RWPE2 (cell line): ENCODE results near the gene AKR1A1.
"Not testable (repeated sequence)": the region's sequence is repeated elsewhere in the genome, so short reads cannot be mapped to it uniquely, and the experiment has no call there.

ENCODE experiments used
- ATAC-seq: fragments of 200-7000 bp; cut with Tn5 transposase; 3 replicates; pipeline ENCODE4 v1.9.1; 2021; ENCODE audit warnings: low read depth
- DNase-seq: peaks from one replicate; pipeline ENCODE4 v3.0.0-alpha.2; 2020; ENCODE audit warnings: low spot score
- H3K27ac ChIP-seq: fragments of 450-650 bp; 2 replicates; pipeline ENCODE4 v1.5.1; 2017; ENCODE audit warnings: mild to moderate bottlenecking; ENCODE audit not compliant: poor library complexity, severe bottlenecking
- H3K27me3 ChIP-seq: fragments of 250-450 bp; sonication (Bioruptor Pico); 2 replicates; pipeline ENCODE4 v1.5.1; 2021; ENCODE audit warnings: mild to moderate bottlenecking, moderate library complexity; ENCODE audit not compliant: insufficient read depth, poor library complexity, severe bottlenecking
- H3K36me3 ChIP-seq: fragments of 250-450 bp; sonication (Bioruptor Pico); 2 replicates; pipeline ENCODE4 v1.5.1; 2020; ENCODE audit warnings: low read depth, mild to moderate bottlenecking, moderate library complexity
- H3K4me1 ChIP-seq: fragments of 250-450 bp; sonication (Bioruptor Pico); 2 replicates; pipeline ENCODE4 v1.5.1; 2021; ENCODE audit warnings: mild to moderate bottlenecking, moderate library complexity; ENCODE audit not compliant: insufficient read depth, poor library complexity, severe bottlenecking
- H3K4me3 ChIP-seq: fragments of 250-450 bp; sonication (Bioruptor Pico); 2 replicates; pipeline ENCODE4 v1.5.1; 2021; ENCODE audit warnings: mild to moderate bottlenecking, moderate library complexity; ENCODE audit not compliant: severe bottlenecking
- H3K9me3 ChIP-seq: fragments of 250-450 bp; sonication (Bioruptor Pico); 2 replicates; pipeline ENCODE4 v1.5.1; 2021; ENCODE audit warnings: mild to moderate bottlenecking, moderate library complexity; ENCODE audit not compliant: severe bottlenecking
- CTCF ChIP-seq: fragments of 450-650 bp; IDR thresholded peaks from one replicate; pipeline ENCODE4 v1.5.1; 2017; ENCODE audit warnings: mild to moderate bottlenecking, moderate library complexity; ENCODE audit not compliant: poor library complexity, severe bottlenecking

The AKR1A1 gene

GRCh38 chr1:45512641-45513054 lies 38.0 kb upstream of the AKR1A1 start:
- TF ChIP-seq CTCF: peak; percentile 82
- H3K4me1 ChIP-seq: peaks cover 3% of the 10 kb centered on the region
- no peak overlapping the region for H3K4me3 ChIP-seq
- peak; percentile 62 for ATAC-seq
- H3K9me3 ChIP-seq: no peaks in the 10 kb centered on the region
- H3K36me3 ChIP-seq: peaks cover 92% of the 10 kb centered on the region
- H3K27ac ChIP-seq: no peak overlapping the region
- no peaks in the 10 kb centered on the region for H3K27me3 ChIP-seq
- DNase-seq: no peak

- not testable (repeated sequence) for H3K4me3 ChIP-seq, H3K9me3 ChIP-seq, H3K27me3 ChIP-seq, DNase-seq, ATAC-seq, H3K4me1 ChIP-seq
- peaks cover 91% of the 10 kb centered on the region for H3K36me3 ChIP-seq
- peak overlapping the region; percentile 50 for H3K27ac ChIP-seq
These were observed 36.9 kb upstream of the AKR1A1 start for GRCh38 chr1:45513532-45514260.

GRCh38 chr1:45516036-45516435 lies 34.6 kb upstream of the AKR1A1 start:
- no peak for DNase-seq
- H3K4me3 ChIP-seq: no peak overlapping the region
- peaks cover 10% of the 10 kb centered on the region for H3K4me1 ChIP-seq
- no peak for TF ChIP-seq CTCF
- H3K27me3 ChIP-seq: no peaks in the 10 kb centered on the region
- ATAC-seq: no peak
- peak overlapping the region; percentile 15 for H3K27ac ChIP-seq
- peaks cover 81% of the 10 kb centered on the region for H3K36me3 ChIP-seq
- no peaks in the 10 kb centered on the region for H3K9me3 ChIP-seq

- Histone ChIP-seq H3K9me3 (no peaks in the 10 kb centered on the region), H3K36me3 (peaks cover 77% of the 10 kb centered on the region), H3K4me3 (no peak overlapping the region), H3K27ac (peak overlapping the region; percentile 15), H3K4me1 (peaks cover 10% of the 10 kb centered on the region), H3K27me3 (no peaks in the 10 kb centered on the region)
- DNase-seq (no peak), ATAC-seq (peak; percentile 15; the same call in 1 of the 3 replicates)
- TF ChIP-seq CTCF: no peak
These were observed 34.2 kb upstream of the AKR1A1 start for GRCh38 chr1:45516465-45516864.

GRCh38 chr1:45518366-45518765 lies 32.3 kb upstream of the AKR1A1 start:
- H3K27ac ChIP-seq, ATAC-seq, DNase-seq, H3K4me3 ChIP-seq, H3K27me3 ChIP-seq, H3K9me3 ChIP-seq: not testable (repeated sequence)
- Histone ChIP-seq H3K36me3 (peaks cover 58% of the 10 kb centered on the region), H3K4me1 (peaks cover 14% of the 10 kb centered on the region)

- Histone ChIP-seq H3K27me3 (no peaks in the 10 kb centered on the region), H3K4me3 (no peak overlapping the region), H3K4me1 (peaks cover 14% of the 10 kb centered on the region), H3K9me3 (no peaks in the 10 kb centered on the region), H3K36me3 (peaks cover 52% of the 10 kb centered on the region), H3K27ac (peak overlapping the region; percentile 54)
- DNase-seq (no peak), ATAC-seq (no peak)
- no peak for TF ChIP-seq CTCF
These were observed 31.7 kb upstream of the AKR1A1 start for GRCh38 chr1:45518910-45519309.

GRCh38 chr1:45519774-45520173 lies 30.9 kb upstream of the AKR1A1 start:
- Histone ChIP-seq H3K4me1 (peaks cover 11% of the 10 kb centered on the region), H3K36me3 (peaks cover 44% of the 10 kb centered on the region), H3K27ac (peak overlapping the region; percentile 54)
- ATAC-seq, H3K27me3 ChIP-seq, H3K9me3 ChIP-seq, DNase-seq, H3K4me3 ChIP-seq: not testable (repeated sequence)
